ENCODE data around the gene CNEP1R1. TPM values are rescaled to one million over a fixed set of nuclear protein-coding genes. Genes with fewer than 3 reads are reported as not detected.

The CNEP1R1 gene
- total and polyA plus RNA-seq, 2 experiments from 2014 or later, result 34.1 to 42.8 TPM

DNA sequence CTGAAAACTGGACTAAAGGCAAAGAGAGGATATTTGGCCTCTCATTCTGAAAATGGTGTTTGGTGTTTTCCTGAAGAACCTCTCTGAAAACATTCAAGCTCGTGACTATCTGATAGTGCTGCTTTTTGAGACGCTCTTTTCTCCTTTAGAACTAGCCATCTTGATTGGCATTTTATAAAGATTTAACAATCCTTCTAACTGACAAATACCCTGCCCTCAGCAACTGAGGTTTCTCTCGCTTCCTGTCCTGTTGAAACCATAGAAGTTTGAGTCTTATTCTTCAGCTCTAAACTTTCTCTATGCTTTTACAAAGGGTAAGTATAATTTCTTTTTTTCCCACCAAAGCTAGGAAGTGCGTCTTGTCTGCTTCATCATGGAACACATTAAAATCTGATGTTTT, 13.3 kb downstream of the CNEP1R1 start:
- H3K27me3 ChIP-seq (replicated peaks; ENCODE audit: insufficient read depth), result no peaks in the 10 kb centered on the region
- no peak overlapping the region for H2AFZ ChIP-seq
- H3K9me3 ChIP-seq (ENCODE audit: low read depth), result no peaks in the 10 kb centered on the region
- H4K20me1 ChIP-seq (ENCODE audit: insufficient read depth), result no peaks in the 10 kb centered on the region; the same call in 1 of the 2 replicates
- no peaks in the 10 kb centered on the region for H3K9me2 ChIP-seq (ENCODE audit: insufficient read depth)
- H3K36me3 ChIP-seq (ENCODE audit: low read depth), result peaks cover 20% of the 10 kb centered on the region; the same call in 1 of the 2 replicates
- peaks cover 30% of the 10 kb centered on the region for H3F3A ChIP-seq (ENCODE audit: insufficient read depth)
- no peaks in the 10 kb centered on the region for H3K79me2 ChIP-seq (ENCODE audit: insufficient read depth)
- 69 to 74% methylated on average over 4 of the region's 4 CpGs for WGBS, 2 experiments (ENCODE audit: low coverage in 1 of 2, low lambda C conversion rate in 2 of 2, missing lambda C conversion rate in 2 of 2)
- no peak overlapping the region for H3K27ac ChIP-seq
- no peaks in the 10 kb centered on the region for H3K4me1 ChIP-seq (ENCODE audit: insufficient read depth)
- TF ChIP-seq EZH2 (IDR thresholded peaks at IDR 0.05; ENCODE audit: insufficient read depth, poor library complexity, severe bottlenecking), result no peak
- no peak for TF ChIP-seq EZH2phosphoT487 (IDR thresholded peaks at IDR 0.05; ENCODE audit: insufficient read depth, low read depth)
- in situ Hi-C loops (cut with MboI), result no loop called here
- H3K9ac ChIP-seq, result no peak overlapping the region
- DNase-seq, result no peak
- no peak overlapping the region for H3K4me2 ChIP-seq (ENCODE audit: unreplicated experiment)
- H3K4me3 ChIP-seq, result no peak overlapping the region

GRCh38 chr16:50038756-50039529, 13.9 kb downstream of the CNEP1R1 start:
- H4K20me1 ChIP-seq (ENCODE audit: insufficient read depth), result no peaks in the 10 kb centered on the region; the same call in 1 of the 2 replicates
- DNase-seq, result peak; percentile 27
- H3K9me2 ChIP-seq (ENCODE audit: insufficient read depth), result no peaks in the 10 kb centered on the region
- H3K36me3 ChIP-seq (ENCODE audit: low read depth), result peaks cover 19% of the 10 kb centered on the region; the same call in 1 of the 2 replicates
- no peak overlapping the region for H3K4me3 ChIP-seq
- no peak overlapping the region for H3K4me2 ChIP-seq (ENCODE audit: unreplicated experiment)
- no peaks in the 10 kb centered on the region for H3K79me2 ChIP-seq (ENCODE audit: insufficient read depth)
- WGBS, 2 experiments (ENCODE audit: low coverage in 1 of 2, low lambda C conversion rate in 2 of 2, missing lambda C conversion rate in 2 of 2), result 47 to 49% methylated on average over 5 of the region's 5 CpGs
- in situ Hi-C loops (cut with MboI), result no loop called here
- peaks cover 30% of the 10 kb centered on the region for H3F3A ChIP-seq (ENCODE audit: insufficient read depth)
- no peaks in the 10 kb centered on the region for H3K4me1 ChIP-seq (ENCODE audit: insufficient read depth)
- no peak for TF ChIP-seq EZH2 (IDR thresholded peaks at IDR 0.05; ENCODE audit: insufficient read depth, poor library complexity, severe bottlenecking)
- TF ChIP-seq EZH2phosphoT487 (IDR thresholded peaks at IDR 0.05; ENCODE audit: insufficient read depth, low read depth), result no peak
- H2AFZ ChIP-seq, result no peak overlapping the region
- H3K27ac ChIP-seq, result no peak overlapping the region
- H3K9me3 ChIP-seq (ENCODE audit: low read depth), result no peaks in the 10 kb centered on the region
- H3K9ac ChIP-seq, result no peak overlapping the region
- H3K27me3 ChIP-seq (replicated peaks; ENCODE audit: insufficient read depth), result no peaks in the 10 kb centered on the region

- no peak for DNase-seq
- Histone ChIP-seq H3F3A (ENCODE audit: insufficient read depth) (peaks cover 30% of the 10 kb centered on the region), H3K4me1 (ENCODE audit: insufficient read depth) (no peaks in the 10 kb centered on the region), H3K4me2 (ENCODE audit: unreplicated experiment) (no peak overlapping the region), H4K20me1 (ENCODE audit: insufficient read depth) (no peaks in the 10 kb centered on the region; the same call in 1 of the 2 replicates), H3K9ac (no peak overlapping the region), H3K4me3 (no peak overlapping the region), H3K9me3 (ENCODE audit: low read depth) (no peaks in the 10 kb centered on the region), H3K79me2 (ENCODE audit: insufficient read depth) (no peaks in the 10 kb centered on the region), H3K27me3 (replicated peaks; ENCODE audit: insufficient read depth) (no peaks in the 10 kb centered on the region), H3K36me3 (ENCODE audit: low read depth) (peaks cover 13% of the 10 kb centered on the region; the same call in 1 of the 2 replicates), H2AFZ (no peak overlapping the region), H3K27ac (no peak overlapping the region), H3K9me2 (ENCODE audit: insufficient read depth) (no peaks in the 10 kb centered on the region)
- 75 to 78% methylated on average over 8 of the region's 8 CpGs for WGBS, 2 experiments (ENCODE audit: low coverage in 1 of 2, low lambda C conversion rate in 2 of 2, missing lambda C conversion rate in 2 of 2)
- TF ChIP-seq EZH2phosphoT487 (IDR thresholded peaks at IDR 0.05; ENCODE audit: insufficient read depth, low read depth) (no peak), EZH2 (IDR thresholded peaks at IDR 0.05; ENCODE audit: insufficient read depth, poor library complexity, severe bottlenecking) (no peak)
- in situ Hi-C loops (cut with MboI), result no loop called here
These were observed 15.0 kb downstream of the CNEP1R1 start for GRCh38 chr16:50040018-50040417.

DNA sequence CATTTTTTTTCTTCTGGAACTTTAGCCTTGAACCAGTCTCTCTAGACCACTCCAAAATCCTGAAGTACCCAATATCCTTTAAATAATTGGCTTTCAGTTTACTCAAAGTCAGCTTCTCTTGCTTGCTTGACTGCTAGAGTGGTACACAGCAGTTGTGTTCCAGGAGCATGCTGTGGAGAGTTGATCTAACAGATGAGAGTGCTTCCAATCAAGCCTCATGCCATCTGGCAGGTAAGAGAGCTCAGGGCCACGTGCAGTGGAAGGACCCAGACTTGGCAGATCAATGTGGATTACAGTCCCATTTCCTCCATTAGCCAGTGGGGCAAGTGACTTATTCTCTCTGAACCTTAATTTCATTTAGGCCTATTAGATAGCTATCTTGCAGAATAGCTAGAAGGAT, 15.7 kb downstream of the CNEP1R1 start:
- Histone ChIP-seq H4K20me1 (ENCODE audit: insufficient read depth) (no peaks in the 10 kb centered on the region; the same call in 1 of the 2 replicates), H3K4me1 (ENCODE audit: insufficient read depth) (no peaks in the 10 kb centered on the region), H3K9me2 (ENCODE audit: insufficient read depth) (no peaks in the 10 kb centered on the region), H2AFZ (no peak overlapping the region), H3K27me3 (replicated peaks; ENCODE audit: insufficient read depth) (no peaks in the 10 kb centered on the region), H3K27ac (no peak overlapping the region), H3K9me3 (ENCODE audit: low read depth) (no peaks in the 10 kb centered on the region), H3F3A (ENCODE audit: insufficient read depth) (peaks cover 25% of the 10 kb centered on the region), H3K36me3 (ENCODE audit: low read depth) (peaks cover 8% of the 10 kb centered on the region; the same call in 1 of the 2 replicates), H3K9ac (no peak overlapping the region), H3K4me2 (ENCODE audit: unreplicated experiment) (no peak overlapping the region), H3K4me3 (no peak overlapping the region), H3K79me2 (ENCODE audit: insufficient read depth) (no peaks in the 10 kb centered on the region)
- in situ Hi-C loops (cut with MboI), result no loop called here
- 54 to 67% methylated on average over 1 of the region's 1 CpG for WGBS, 2 experiments (ENCODE audit: low coverage in 1 of 2, low lambda C conversion rate in 2 of 2, missing lambda C conversion rate in 2 of 2)
- TF ChIP-seq EZH2 (IDR thresholded peaks at IDR 0.05; ENCODE audit: insufficient read depth, poor library complexity, severe bottlenecking), result no peak
- no peak for TF ChIP-seq EZH2phosphoT487 (IDR thresholded peaks at IDR 0.05; ENCODE audit: insufficient read depth, low read depth)
- DNase-seq, result no peak

All from GM23248 (cell line).